C4-2B (cell line): ENCODE results near the gene SMG9.

Experiments used
- H3K27ac ChIP-seq: fragments of 450-650 bp; 2 replicates; pipeline ENCODE4 v1.5.1; 2017
- ZFX ChIP-seq: fragments of 450-650 bp; IDR thresholded peaks from 2 replicates; pipeline ENCODE4 v1.6.1; 2017
- TF ChIP-seq, protein P1 (sequence below): fragments of 450-650 bp; conservative IDR thresholded peaks from 2 replicates; pipeline ENCODE4 v1.5.1; 2017; ENCODE audit warnings: mild to moderate bottlenecking

Gene SMG9

DNA sequence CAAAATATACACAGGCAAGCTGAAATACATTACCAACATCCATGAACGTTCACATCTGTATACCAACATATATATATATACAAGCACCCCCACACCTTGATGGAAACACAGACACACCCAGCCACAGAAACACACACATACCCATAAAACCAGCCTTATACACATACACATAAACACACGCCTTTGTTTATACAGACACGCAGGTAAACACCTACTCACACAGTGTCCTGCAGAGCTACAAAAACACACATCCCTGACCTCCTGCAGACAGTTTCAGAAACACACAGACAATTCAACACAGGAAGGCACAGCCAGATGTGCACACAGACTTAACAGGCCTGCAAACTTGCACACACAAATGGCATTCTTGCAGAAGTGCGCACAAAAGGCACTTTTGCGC is 60.2 kb downstream of the SMG9 start:
- no peak overlapping the region for H3K27ac ChIP-seq
- TF ChIP-seq, protein P1, sequence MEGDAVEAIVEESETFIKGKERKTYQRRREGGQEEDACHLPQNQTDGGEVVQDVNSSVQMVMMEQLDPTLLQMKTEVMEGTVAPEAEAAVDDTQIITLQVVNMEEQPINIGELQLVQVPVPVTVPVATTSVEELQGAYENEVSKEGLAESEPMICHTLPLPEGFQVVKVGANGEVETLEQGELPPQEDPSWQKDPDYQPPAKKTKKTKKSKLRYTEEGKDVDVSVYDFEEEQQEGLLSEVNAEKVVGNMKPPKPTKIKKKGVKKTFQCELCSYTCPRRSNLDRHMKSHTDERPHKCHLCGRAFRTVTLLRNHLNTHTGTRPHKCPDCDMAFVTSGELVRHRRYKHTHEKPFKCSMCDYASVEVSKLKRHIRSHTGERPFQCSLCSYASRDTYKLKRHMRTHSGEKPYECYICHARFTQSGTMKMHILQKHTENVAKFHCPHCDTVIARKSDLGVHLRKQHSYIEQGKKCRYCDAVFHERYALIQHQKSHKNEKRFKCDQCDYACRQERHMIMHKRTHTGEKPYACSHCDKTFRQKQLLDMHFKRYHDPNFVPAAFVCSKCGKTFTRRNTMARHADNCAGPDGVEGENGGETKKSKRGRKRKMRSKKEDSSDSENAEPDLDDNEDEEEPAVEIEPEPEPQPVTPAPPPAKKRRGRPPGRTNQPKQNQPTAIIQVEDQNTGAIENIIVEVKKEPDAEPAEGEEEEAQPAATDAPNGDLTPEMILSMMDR, result no peak
- no peak for TF ChIP-seq ZFX

DNA sequence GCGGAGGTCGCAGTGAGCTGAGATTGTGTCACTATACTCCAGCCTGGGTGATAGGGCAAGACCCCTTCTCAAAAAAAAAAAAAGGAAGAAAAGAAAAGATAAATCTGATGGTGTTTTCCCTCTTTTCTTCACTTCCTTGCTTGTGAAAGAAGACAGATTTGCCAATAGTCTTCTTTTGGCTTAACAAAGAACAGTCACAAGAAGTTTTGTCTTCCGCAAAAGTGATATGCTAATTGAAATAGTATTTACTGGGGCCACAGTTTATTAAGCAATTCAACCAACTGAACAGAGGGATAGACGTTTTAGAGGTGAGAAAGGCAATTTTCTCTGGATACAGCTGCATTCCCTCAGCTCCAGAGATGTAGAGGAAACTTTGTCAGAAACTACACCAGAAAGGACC is 61.9 kb downstream of the SMG9 start:
- no peak for TF ChIP-seq ZFX
- TF ChIP-seq, protein P1, result no peak
- no peak overlapping the region for H3K27ac ChIP-seq

DNA sequence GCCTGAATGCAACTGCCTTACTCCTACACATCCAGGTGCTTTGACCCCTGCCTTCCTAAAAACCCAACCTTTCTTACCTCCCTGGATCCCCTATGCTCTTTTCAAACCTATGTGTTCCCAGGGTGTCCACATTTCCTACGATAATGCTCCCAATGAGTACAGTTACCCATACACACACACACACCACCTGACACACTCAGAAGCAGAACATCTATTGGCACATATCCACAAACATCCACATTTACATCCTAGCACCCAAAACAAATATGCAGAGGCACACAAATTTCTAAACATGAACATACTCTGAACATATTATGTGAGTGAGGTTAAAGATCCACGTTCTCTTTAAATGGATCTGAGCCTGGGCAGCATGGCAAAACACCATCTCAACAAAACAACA is 62.4 kb downstream of the SMG9 start:
- no peak overlapping the region for H3K27ac ChIP-seq
- no peak for TF ChIP-seq ZFX
- TF ChIP-seq, protein P1, result no peak

DNA sequence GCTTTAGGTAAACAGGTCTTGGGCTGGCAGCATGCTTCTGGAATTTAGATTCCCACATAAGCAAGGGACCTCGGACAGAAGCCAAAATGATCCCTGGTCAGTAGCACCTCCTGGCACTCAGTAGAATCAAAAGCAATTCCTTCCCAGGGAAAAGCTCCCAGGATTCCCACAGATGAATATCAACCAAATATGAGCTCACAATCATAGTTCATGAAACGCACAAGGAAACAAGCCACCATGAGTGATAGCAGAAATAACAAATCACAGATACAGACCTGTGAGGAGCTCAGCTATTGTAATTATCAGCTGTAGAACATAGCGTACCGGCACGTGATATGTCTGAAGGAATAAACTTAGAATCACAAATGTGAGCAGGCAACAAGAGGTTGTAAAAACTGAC is 63.0 kb downstream of the SMG9 start:
- TF ChIP-seq ZFX, result no peak
- TF ChIP-seq, protein P1, result no peak
- H3K27ac ChIP-seq, result no peak overlapping the region

DNA sequence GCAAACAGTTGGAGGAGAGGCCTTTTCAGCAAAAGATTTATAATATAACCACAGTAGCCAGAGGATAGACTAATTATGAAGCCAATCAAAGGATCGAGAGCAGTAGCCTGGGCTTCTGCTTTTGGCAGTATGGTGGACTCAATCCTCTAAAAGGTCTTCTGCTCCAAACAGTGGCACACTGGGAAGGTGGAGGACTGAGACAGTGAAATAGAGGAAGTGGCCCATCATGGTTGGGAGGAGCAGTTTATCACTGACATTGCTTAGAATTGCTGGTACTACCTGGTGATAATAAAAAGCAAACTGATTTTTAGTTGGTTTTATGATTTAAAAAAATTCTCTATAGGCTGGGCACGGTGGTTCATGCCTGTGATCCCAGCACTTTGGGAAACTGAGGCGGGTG is 63.9 kb downstream of the SMG9 start:
- TF ChIP-seq, protein P1, result no peak
- no peak for TF ChIP-seq ZFX

DNA sequence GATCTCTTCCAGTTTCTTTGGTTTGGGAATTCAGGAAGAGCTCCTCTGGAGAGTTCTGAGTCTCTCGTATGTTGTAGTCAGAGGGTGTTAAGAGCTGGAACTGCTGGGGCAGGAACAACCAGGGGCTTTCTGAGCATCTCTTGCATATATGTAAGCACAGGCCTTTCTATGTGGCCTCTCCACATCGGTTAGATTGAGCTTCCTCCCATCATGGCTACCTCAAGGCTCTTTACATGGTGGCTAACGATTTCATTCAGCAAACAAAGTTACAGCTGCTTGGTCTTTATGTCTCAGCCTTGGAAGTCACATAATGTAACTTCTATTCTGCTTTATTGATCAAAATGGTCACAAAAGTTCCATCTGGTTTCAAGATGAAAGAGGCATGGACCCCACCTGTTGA is 64.3 kb downstream of the SMG9 start:
- H3K27ac ChIP-seq, result no peak overlapping the region
- TF ChIP-seq ZFX, result no peak
- TF ChIP-seq, protein P1, result no peak

More for the DNA sequence above, 63.9 kb downstream of the SMG9 start:
- no peak overlapping the region for H3K27ac ChIP-seq

DNA sequence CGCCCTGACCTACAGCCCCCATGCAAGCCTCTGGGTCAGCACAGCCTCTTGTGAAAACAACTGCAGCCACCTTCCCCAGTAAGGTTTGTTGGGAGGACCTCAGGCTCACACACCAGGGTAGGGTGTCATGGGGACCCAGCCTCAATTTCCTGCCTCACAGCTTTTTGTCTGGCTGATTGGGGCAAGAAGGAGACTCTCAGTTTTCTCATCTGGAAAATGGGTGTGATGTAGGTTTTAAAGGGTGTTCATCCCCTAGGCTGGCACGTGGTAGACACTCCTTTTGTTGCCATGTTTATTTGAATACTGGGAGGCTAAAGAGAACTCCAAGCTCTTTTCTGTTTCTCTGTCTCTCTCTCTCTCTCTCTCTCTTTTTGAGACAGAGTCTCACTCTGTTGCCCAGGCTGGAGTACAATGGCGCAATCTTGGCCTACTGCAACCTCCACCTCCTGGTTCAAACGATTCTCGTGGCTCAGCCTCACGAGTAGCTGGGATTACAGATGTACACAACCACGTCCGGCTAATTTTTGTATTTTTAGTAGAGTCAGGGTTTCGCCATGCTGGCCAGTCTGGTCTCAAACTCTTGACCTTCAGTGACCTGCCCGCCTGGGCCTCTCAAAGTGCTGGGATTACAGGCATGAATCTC is 66.6 kb downstream of the SMG9 start:
- H3K27ac ChIP-seq, result no peak overlapping the region
- no peak for TF ChIP-seq ZFX
- TF ChIP-seq, protein P1, result no peak
